Measurements from ENCODE around the gene SLC30A10. TPM values are rescaled to one million over a fixed set of nuclear protein-coding genes. Genes with fewer than 3 reads are reported as not detected.

The SLC30A10 gene
- total RNA-seq, 1 donor from 2014 or later = not detected

DNA sequence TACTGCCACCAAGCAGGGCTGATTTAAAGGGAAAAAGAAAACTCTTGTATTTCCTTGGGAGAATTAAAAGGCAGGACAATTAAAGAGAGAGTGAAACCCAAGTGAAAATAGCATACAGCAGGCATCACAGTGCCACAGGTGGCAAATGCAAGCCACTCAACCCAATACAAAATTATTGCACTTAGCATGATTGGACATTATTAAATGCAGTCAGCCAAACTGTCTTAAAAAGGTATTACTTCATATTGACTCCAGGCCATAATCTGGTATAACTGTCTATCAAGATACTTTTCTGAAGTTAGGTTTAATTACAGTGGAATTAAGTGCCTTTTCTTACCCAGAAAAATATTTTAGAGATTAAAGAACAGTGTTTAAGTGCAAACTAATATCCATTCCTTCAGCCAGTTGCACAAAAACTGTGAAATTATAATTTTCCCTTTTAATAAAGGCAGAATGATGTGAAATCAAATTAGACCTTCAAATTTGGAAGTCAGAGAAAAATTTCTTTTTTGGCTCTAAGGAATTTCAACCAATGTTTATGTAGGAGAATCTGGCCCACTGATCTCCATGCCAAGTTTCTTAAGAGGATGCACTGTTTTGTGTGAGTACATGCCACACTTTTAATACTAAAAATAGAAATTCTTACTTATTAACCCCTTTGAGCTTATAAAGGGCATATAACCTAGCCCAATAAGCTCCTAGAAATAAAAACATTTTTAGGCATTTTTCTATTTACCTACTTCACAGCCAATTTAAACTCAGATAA lies 15.2 kb downstream of the SLC30A10 start:
- H3K27ac Mint-ChIP-seq (ENCODE audit: unreplicated experiment) = no peak overlapping the region
- peaks cover 4% of the 10 kb centered on the region for H3K4me1 Mint-ChIP-seq (ENCODE audit: low read depth)
- no peaks in the 10 kb centered on the region for H3K27me3 Mint-ChIP-seq (ENCODE audit: low read depth)
- DNase-seq (ENCODE audit: low spot score) = no peak
- H3K36me3 Mint-ChIP-seq (ENCODE audit: low read depth) = no peaks in the 10 kb centered on the region
- no peaks in the 10 kb centered on the region for H3K9me3 Mint-ChIP-seq (ENCODE audit: low read depth)
- no peak for TF ChIP-seq CTCF (IDR thresholded peaks at IDR 0.05)
- H3K4me3 Mint-ChIP-seq (ENCODE audit: unreplicated experiment) = no peak overlapping the region

- Mint-ChIP-seq H3K4me1 (ENCODE audit: low read depth) (peaks cover 4% of the 10 kb centered on the region), H3K9me3 (ENCODE audit: low read depth) (no peaks in the 10 kb centered on the region), H3K36me3 (ENCODE audit: low read depth) (no peaks in the 10 kb centered on the region), H3K4me3 (ENCODE audit: unreplicated experiment) (no peak overlapping the region), H3K27ac (ENCODE audit: unreplicated experiment) (no peak overlapping the region), H3K27me3 (ENCODE audit: low read depth) (peaks cover 4% of the 10 kb centered on the region)
- no peak for TF ChIP-seq CTCF (IDR thresholded peaks at IDR 0.05)
- DNase-seq (ENCODE audit: low spot score) = no peak
Observed at GRCh38 chr1:219910716-219911115, 17.6 kb downstream of the SLC30A10 start.

- H3K4me1 Mint-ChIP-seq (ENCODE audit: low read depth) = peaks cover 4% of the 10 kb centered on the region
- DNase-seq (ENCODE audit: low spot score) = no peak
- H3K27me3 Mint-ChIP-seq (ENCODE audit: low read depth) = peaks cover 8% of the 10 kb centered on the region
- TF ChIP-seq CTCF (IDR thresholded peaks at IDR 0.05) = no peak
- no peak overlapping the region for H3K27ac Mint-ChIP-seq (ENCODE audit: unreplicated experiment)
- no peaks in the 10 kb centered on the region for H3K36me3 Mint-ChIP-seq (ENCODE audit: low read depth)
- H3K4me3 Mint-ChIP-seq (ENCODE audit: unreplicated experiment) = no peak overlapping the region
- H3K9me3 Mint-ChIP-seq (ENCODE audit: low read depth) = no peaks in the 10 kb centered on the region
Observed at GRCh38 chr1:219909476-219909875, 18.9 kb downstream of the SLC30A10 start.

GRCh38 chr1:219908170-219908569 lies 20.2 kb downstream of the SLC30A10 start:
- no peak overlapping the region for H3K27ac Mint-ChIP-seq (ENCODE audit: unreplicated experiment)
- TF ChIP-seq CTCF (IDR thresholded peaks at IDR 0.05) = no peak
- H3K4me1 Mint-ChIP-seq (ENCODE audit: low read depth) = peaks cover under 1% of the 10 kb centered on the region
- no peaks in the 10 kb centered on the region for H3K36me3 Mint-ChIP-seq (ENCODE audit: low read depth)
- H3K27me3 Mint-ChIP-seq (ENCODE audit: low read depth) = peaks cover 8% of the 10 kb centered on the region
- DNase-seq (ENCODE audit: low spot score) = no peak
- no peak overlapping the region for H3K4me3 Mint-ChIP-seq (ENCODE audit: unreplicated experiment)
- no peaks in the 10 kb centered on the region for H3K9me3 Mint-ChIP-seq (ENCODE audit: low read depth)

DNA sequence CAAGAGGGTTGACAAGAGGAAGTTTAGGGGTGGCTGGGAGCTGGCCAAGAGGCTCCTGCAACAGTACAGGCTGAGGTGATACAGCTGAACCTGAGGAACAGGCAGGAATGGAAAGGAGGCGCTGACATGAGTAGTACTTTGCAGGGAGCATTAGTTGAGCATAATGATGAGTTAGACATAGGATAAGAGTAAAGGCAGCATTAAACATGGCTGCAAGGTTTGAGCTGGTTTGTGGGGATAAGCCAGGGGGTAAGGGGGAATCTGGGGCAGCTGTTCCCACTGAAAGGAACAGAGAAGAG lies 20.6 kb downstream of the SLC30A10 start:
- Mint-ChIP-seq H3K4me1 (ENCODE audit: low read depth) (no peaks in the 10 kb centered on the region), H3K36me3 (ENCODE audit: low read depth) (no peaks in the 10 kb centered on the region), H3K4me3 (ENCODE audit: unreplicated experiment) (no peak overlapping the region), H3K27me3 (ENCODE audit: low read depth) (peaks cover 8% of the 10 kb centered on the region), H3K9me3 (ENCODE audit: low read depth) (no peaks in the 10 kb centered on the region), H3K27ac (ENCODE audit: unreplicated experiment) (no peak overlapping the region)
- DNase-seq (ENCODE audit: low spot score) = no peak
- no peak for TF ChIP-seq CTCF (IDR thresholded peaks at IDR 0.05)
